IMR-90 (cell line): ENCODE results near the gene CENPK. TPM values are rescaled to one million over a fixed set of nuclear protein-coding genes. Genes with fewer than 3 reads are reported as not detected.

Experiments
- ATAC-seq: fragments of 200-7000 bp; cut with Tn5 transposase; 2 replicates; pipeline ENCODE4 v1.9.1; 2020; ENCODE audit warnings: low read depth, mild to moderate bottlenecking, moderate library complexity
- BruUV-seq: library from RNA; stranded (reverse); fragments of 400-500 nt; replicated peaks from 2 replicates; lab custom pipeline; 2021; lab: Mats Ljungman, UMichigan
- CTCF ChIA-PET: fragments of 300-600 bp; formaldehyde crosslinking; extraction: SDS; loops from one replicate; lab custom pipeline; 2021; ENCODE audit warnings: antibody characterized with exemption; lab: Yijun Ruan, JAX
- POLR2A ChIA-PET: fragments of 300-600 bp; sonication (Branson Sonifier 250); formaldehyde crosslinking; loops from one replicate; lab custom pipeline; 2022; ENCODE audit warnings: antibody characterized with exemption; ENCODE audit not compliant: unreplicated experiment; lab: Charles Lee
- DNase-seq: peaks from one replicate; pipeline ENCODE4 v3.0.0; 2013
- H2AFZ ChIP-seq: replicated peaks from 2 replicates; pipeline ENCODE3; 2013; ENCODE audit warnings: low read length, mild to moderate bottlenecking; ENCODE audit not compliant: poor library complexity
- H2AK5ac ChIP-seq: 2 replicates; pipeline ENCODE4 v1.6.1; 2013; ENCODE audit warnings: low read depth, low read length, inconsistent platforms
- H2AK9ac ChIP-seq: replicated peaks from 2 replicates; pipeline ENCODE3; 2013; ENCODE audit warnings: mild to moderate bottlenecking, low read depth, low read length, moderate library complexity; ENCODE audit not compliant: poor library complexity
- H2BK120ac ChIP-seq: 2 replicates; pipeline ENCODE4 v1.6.1; 2013; ENCODE audit warnings: low read depth, low read length, inconsistent platforms
- H2BK15ac ChIP-seq: 3 replicates; pipeline ENCODE4 v1.6.1; 2013; ENCODE audit warnings: low read depth, low read length, inconsistent platforms
- H2BK20ac ChIP-seq: 2 replicates; pipeline ENCODE4 v1.6.1; 2013; ENCODE audit warnings: low read depth, mild to moderate bottlenecking, inconsistent platforms, low read length, moderate library complexity
- H2BK5ac ChIP-seq: 2 replicates; pipeline ENCODE4 v1.6.1; 2013; ENCODE audit warnings: mild to moderate bottlenecking, low read depth, low read length, inconsistent platforms; ENCODE audit not compliant: poor library complexity, severe bottlenecking
- H3K14ac ChIP-seq: replicated peaks from 2 replicates; pipeline ENCODE4 v1.6.1; 2013; ENCODE audit warnings: low read depth, low read length, inconsistent platforms
- H3K18ac ChIP-seq: 2 replicates; pipeline ENCODE4 v1.6.1; 2013; ENCODE audit warnings: low read depth, low read length, control low read depth
- H3K23ac ChIP-seq: 2 replicates; pipeline ENCODE4 v1.6.1; 2013; ENCODE audit warnings: low read depth, low read length, inconsistent platforms
- H3K27ac ChIP-seq: 2 replicates; pipeline ENCODE4 v1.5.1; 2013; ENCODE audit warnings: mild to moderate bottlenecking, control low read depth, low read length; ENCODE audit not compliant: insufficient read depth
- H3K27me3 ChIP-seq: 2 replicates; pipeline ENCODE4 v1.6.1; 2013; ENCODE audit warnings: low read length; ENCODE audit not compliant: control insufficient read depth, insufficient read depth
- H3K36me3 ChIP-seq: 2 replicates; pipeline ENCODE4 v1.6.1; 2013; ENCODE audit warnings: low read length, mixed read lengths; ENCODE audit not compliant: control insufficient read depth, insufficient read depth
- H3K4ac ChIP-seq: 2 replicates; pipeline ENCODE4 v1.6.1; 2013; ENCODE audit warnings: low read depth, low read length, inconsistent platforms
- H3K4me1 ChIP-seq: 2 replicates; pipeline ENCODE4 v1.6.1; 2013; ENCODE audit warnings: low read length, mixed read lengths; ENCODE audit not compliant: control insufficient read depth, insufficient read depth
- H3K4me2 ChIP-seq: 2 replicates; pipeline ENCODE4 v1.6.1; 2013; ENCODE audit warnings: low read depth, mild to moderate bottlenecking, control low read depth, low read length, moderate library complexity
- H3K4me3 ChIP-seq: 2 replicates; pipeline ENCODE4 v1.5.1; 2013; ENCODE audit warnings: low read depth, mild to moderate bottlenecking, control low read depth, low read length, moderate library complexity; ENCODE audit not compliant: insufficient read depth
- H3K56ac ChIP-seq: 2 replicates; pipeline ENCODE4 v1.6.1; 2013; ENCODE audit warnings: low read length, inconsistent platforms; ENCODE audit not compliant: insufficient read depth; ENCODE audit errors: extremely low read depth
- H3K79me1 ChIP-seq, 2 experiments: 2 replicates each; pipeline ENCODE4 v1.6.1; 2013; ENCODE audit warnings: low read length in 2 of 2, inconsistent platforms in 1 of 2, low read depth in 1 of 2
- H3K9ac ChIP-seq: 2 replicates; pipeline ENCODE4 v1.6.1; 2013; ENCODE audit warnings: low read depth, low read length, control low read depth
- H3K9me1 ChIP-seq: 2 replicates; pipeline ENCODE4 v1.6.1; 2013; ENCODE audit warnings: low read length, inconsistent platforms; ENCODE audit not compliant: insufficient read depth
- H3K9me3 ChIP-seq: 2 replicates; pipeline ENCODE4 v1.6.1; 2013; ENCODE audit warnings: low read length; ENCODE audit not compliant: control insufficient read depth, insufficient read depth
- H4K20me1 ChIP-seq: 2 replicates; pipeline ENCODE4 v1.6.1; 2013; ENCODE audit warnings: low read length, inconsistent platforms; ENCODE audit not compliant: insufficient read depth
- H4K5ac ChIP-seq: 2 replicates; pipeline ENCODE4 v1.6.1; 2013; ENCODE audit warnings: mild to moderate bottlenecking, low read depth, low read length, control low read depth
- H4K8ac ChIP-seq, 2 experiments: 2 replicates each; pipeline ENCODE4 v1.6.1; 2013; ENCODE audit warnings: low read depth in 2 of 2, low read length in 2 of 2, control low read depth in 1 of 2, inconsistent platforms in 1 of 2
- H4K91ac ChIP-seq: 2 replicates; pipeline ENCODE4 v1.6.1; 2013; ENCODE audit warnings: low read depth, low read length, inconsistent platforms; ENCODE audit not compliant: insufficient read depth
- BHLHE40 ChIP-seq: fragments of 150-350 bp; IDR thresholded peaks from 2 replicates; pipeline ENCODE4 v1.6.1; 2016; ENCODE audit warnings: mild to moderate bottlenecking, low read depth, low read length
- CEBPB ChIP-seq: IDR thresholded peaks from 2 replicates; pipeline ENCODE4 v1.6.1; 2012; ENCODE audit warnings: low read depth, low read length, improper control_type of control experiment
- CHD1 ChIP-seq: IDR thresholded peaks from 2 replicates; pipeline ENCODE4 v1.6.1; 2012; ENCODE audit warnings: low read depth, low read length, improper control_type of control experiment
- ELK1 ChIP-seq: fragments of 150-350 bp; IDR thresholded peaks from 2 replicates; pipeline ENCODE4 v1.6.1; 2016; ENCODE audit warnings: low read depth, mild to moderate bottlenecking, low read length, moderate library complexity, borderline replicate concordance
- FOS ChIP-seq: fragments of 150-350 bp; IDR thresholded peaks from 2 replicates; pipeline ENCODE4 v1.6.1; 2016; ENCODE audit warnings: low read depth, low read length
- MAZ ChIP-seq: IDR thresholded peaks from 2 replicates; pipeline ENCODE4 v1.6.1; 2012; ENCODE audit warnings: low read depth, mild to moderate bottlenecking, low read length, improper control_type of control experiment, moderate library complexity, borderline replicate concordance
- MXI1 ChIP-seq: IDR thresholded peaks from 2 replicates; pipeline ENCODE4 v1.6.1; 2012; ENCODE audit warnings: low read depth, mild to moderate bottlenecking, low read length, moderate library complexity, borderline replicate concordance
- RAD21 ChIP-seq: IDR thresholded peaks from 2 replicates; pipeline ENCODE4 v1.6.1; 2012; ENCODE audit warnings: low read length, improper control_type of control experiment
- RCOR1 ChIP-seq: IDR thresholded peaks from 2 replicates; pipeline ENCODE4 v1.6.1; 2012; ENCODE audit warnings: mild to moderate bottlenecking, low read length, improper control_type of control experiment; ENCODE audit not compliant: insufficient replicate concordance
- RFX5 ChIP-seq: IDR thresholded peaks from 2 replicates; pipeline ENCODE4 v1.8.0; 2012; ENCODE audit warnings: low read depth, mild to moderate bottlenecking, low read length, moderate library complexity
- WGBS, 2 experiments: methylation state at CpG; one replicate each; pipeline versions ENCODE4 v1.1.5 to v1.1.7; 2013; ENCODE audit warnings: missing lambda C conversion rate in 2 of 2; ENCODE audit not compliant: insufficient read length in 1 of 2; ENCODE audit errors: extremely low coverage in 2 of 2; 5-methylcytosine and 5-hydroxymethylcytosine counted together
- dilution Hi-C: fragments of 300-500 bp; cut with HindIII; formaldehyde crosslinking; loops from one replicate; pipeline ENCODE4 v1.14.3; 2018; ENCODE audit warnings: low sequenced_read_pairs; ENCODE audit not compliant: unreplicated experiment
- in situ Hi-C: fragments of 300-500 bp; cut with MboI; formaldehyde crosslinking; loops from 3 replicates; pipeline ENCODE4 v1.14.3; 2019; ENCODE audit warnings: low sequenced_read_pairs, inconsistent platforms, mixed read lengths
- intact Hi-C: fragments of 100-400 bp; cut with micrococcal nuclease; formaldehyde crosslinking; loops from 2 replicates; pipeline ENCODE4 v1.10.0; 2022
- polyA plus RNA-seq, 3 experiments: library from polyadenylated mRNA; depleted of rRNA; stranded (reverse); fragments of >200 nt; gene quantifications; 2 replicates each; pipeline ENCODE4 v1.2.3, GENCODE V29; 2012; ENCODE audit warnings: low replicate concordance in 1 of 3
- total RNA-seq: library from RNA; depleted of rRNA; stranded (reverse); fragments of >200 nt; gene quantifications from 2 replicates; pipeline ENCODE4 v1.2.3, GENCODE V29; 2012

CENPK gene
- total and polyA plus RNA-seq, 2 of the 4 experiments (the other 2 are of a cell fraction) = 5.6 to 9.4 TPM

GRCh38 chr5:65475895-65476294, 87.1 kb downstream of the CENPK start:
- no CpG with 5 or more reads among the region's 1 CpG for WGBS, 2 experiments
- H4K20me1 ChIP-seq = no peaks in the 10 kb centered on the region
- no peak for TF ChIP-seq MAZ
- TF ChIP-seq MXI1 = no peak
- TF ChIP-seq RAD21 = no peak
- TF ChIP-seq BHLHE40 = no peak
- TF ChIP-seq RFX5 = no peak
- no peak for TF ChIP-seq FOS
- no peak for TF ChIP-seq RCOR1
- TF ChIP-seq ELK1 = no peak
- TF ChIP-seq CHD1 = no peak
- no peak for TF ChIP-seq CEBPB

More at GRCh38 chr5:65475895-65476294, 87.1 kb downstream of the CENPK start:
- H2BK20ac ChIP-seq = no peak overlapping the region
- H2AK9ac ChIP-seq = no peak overlapping the region
- H2AK5ac ChIP-seq = no peak overlapping the region
- peak overlapping the region in 1 of 2 experiments; percentile 73; a peak in 2 of 4 replicates for H4K8ac ChIP-seq
- H3K27ac ChIP-seq = no peak overlapping the region
- peak overlapping the region; percentile 73; the same call in 1 of the 2 replicates for H3K23ac ChIP-seq
- H3K14ac ChIP-seq = peak overlapping the region; percentile 51; the same call in 1 of the 2 replicates
- peaks cover 7 to 36% of the 10 kb centered on the region in 2 experiments; a peak in 3 of 4 replicates for H3K79me1 ChIP-seq
- no peak overlapping the region; the same call in 1 of the 2 replicates for H3K4ac ChIP-seq
- peak overlapping the region; percentile 10 for H2BK5ac ChIP-seq
- in situ Hi-C loops (no loop called here), dilution Hi-C loops (no loop called here), intact Hi-C loops (no loop called here)
- H2BK15ac ChIP-seq = no peak overlapping the region
- ChIA-PET CTCF (no interaction called here), POLR2A (no interaction called here)
- no peaks in the 10 kb centered on the region for H3K9me3 ChIP-seq
- ATAC-seq (no peak), DNase-seq (no peak)
- no peak overlapping the region for H3K4me3 ChIP-seq
- H3K27me3 ChIP-seq = no peaks in the 10 kb centered on the region
- peak overlapping the region; percentile 7; the same call in 1 of the 2 replicates for H2BK120ac ChIP-seq
- no TSS peak for BruUV-seq
- no peaks in the 10 kb centered on the region; the same call in 1 of the 2 replicates for H3K36me3 ChIP-seq
- H3K9me1 ChIP-seq = 0 out of 2 replicates have a peak, but pooled peaks cover 3% of the 10 kb centered on the region
- no peak overlapping the region for H3K56ac ChIP-seq
- H3K4me1 ChIP-seq = peaks cover under 1% of the 10 kb centered on the region; the same call in 1 of the 2 replicates
- peak overlapping the region; percentile 61; the same call in 1 of the 2 replicates for H3K4me2 ChIP-seq
- H3K18ac ChIP-seq = peak overlapping the region; percentile 65; the same call in 1 of the 2 replicates
- H4K5ac ChIP-seq = peak overlapping the region; percentile 81; the same call in 1 of the 2 replicates
- H3K9ac ChIP-seq = no peak overlapping the region
- H2AFZ ChIP-seq = no peak overlapping the region
- H4K91ac ChIP-seq = no peak overlapping the region
